Mammary epithelial cell (primary cell): ENCODE results near the gene DIP2A.

ENCODE experiments used
- EZH2 ChIP-seq: IDR thresholded peaks from 2 replicates; pipeline ENCODE4 v1.6.1; 2012; ENCODE audit warnings: low read length, inconsistent platforms, borderline replicate concordance
- TF ChIP-seq, protein P1 (sequence below), 2 donors: IDR thresholded peaks in 1 of 2; conservative IDR thresholded peaks in 1 of 2; 2 replicates each; pipeline ENCODE4 v1.5.1; 2011 to 2012; ENCODE audit warnings: inconsistent platforms in 2 of 2, low read length in 2 of 2, mild to moderate bottlenecking in 2 of 2, control low read depth in 1 of 2, low read depth in 1 of 2; ENCODE audit not compliant: insufficient read depth in 1 of 2; ENCODE audit errors: extremely low read depth in 1 of 2

DNA sequence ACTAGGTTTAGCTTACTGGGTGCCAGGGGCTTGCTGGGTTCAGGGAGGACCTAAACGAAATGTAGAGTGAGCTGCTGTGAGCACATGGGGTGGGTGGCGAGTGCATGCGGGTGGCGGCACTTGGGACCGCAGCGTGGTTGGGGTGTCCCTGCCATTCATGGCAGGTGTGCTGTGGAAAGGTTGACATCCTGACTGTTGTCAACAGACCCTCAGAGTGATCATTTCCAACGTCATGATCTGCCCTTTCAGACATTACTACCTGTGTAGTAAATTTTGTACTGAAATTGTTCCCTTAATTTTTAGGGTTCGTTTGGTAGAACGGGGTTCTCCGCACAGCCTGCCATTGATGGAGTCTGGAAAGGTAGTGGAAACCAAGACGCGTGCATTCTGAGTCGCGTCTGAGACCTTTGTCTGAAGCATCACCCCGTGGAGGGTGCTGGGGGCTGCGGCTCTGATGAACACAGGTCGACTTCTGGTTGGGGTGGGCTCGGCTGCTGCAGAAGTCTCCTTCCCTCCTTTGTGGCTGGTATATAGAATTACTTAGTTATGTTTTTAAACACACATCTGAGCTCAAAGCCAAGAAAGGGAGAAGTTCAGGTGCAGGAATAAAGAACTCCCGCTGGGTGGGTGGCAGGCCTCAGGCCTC, 102.9 kb downstream of the DIP2A start:
- TF ChIP-seq, protein P1, sequence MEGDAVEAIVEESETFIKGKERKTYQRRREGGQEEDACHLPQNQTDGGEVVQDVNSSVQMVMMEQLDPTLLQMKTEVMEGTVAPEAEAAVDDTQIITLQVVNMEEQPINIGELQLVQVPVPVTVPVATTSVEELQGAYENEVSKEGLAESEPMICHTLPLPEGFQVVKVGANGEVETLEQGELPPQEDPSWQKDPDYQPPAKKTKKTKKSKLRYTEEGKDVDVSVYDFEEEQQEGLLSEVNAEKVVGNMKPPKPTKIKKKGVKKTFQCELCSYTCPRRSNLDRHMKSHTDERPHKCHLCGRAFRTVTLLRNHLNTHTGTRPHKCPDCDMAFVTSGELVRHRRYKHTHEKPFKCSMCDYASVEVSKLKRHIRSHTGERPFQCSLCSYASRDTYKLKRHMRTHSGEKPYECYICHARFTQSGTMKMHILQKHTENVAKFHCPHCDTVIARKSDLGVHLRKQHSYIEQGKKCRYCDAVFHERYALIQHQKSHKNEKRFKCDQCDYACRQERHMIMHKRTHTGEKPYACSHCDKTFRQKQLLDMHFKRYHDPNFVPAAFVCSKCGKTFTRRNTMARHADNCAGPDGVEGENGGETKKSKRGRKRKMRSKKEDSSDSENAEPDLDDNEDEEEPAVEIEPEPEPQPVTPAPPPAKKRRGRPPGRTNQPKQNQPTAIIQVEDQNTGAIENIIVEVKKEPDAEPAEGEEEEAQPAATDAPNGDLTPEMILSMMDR (conservative IDR thresholded peaks at IDR 0.05 in 1 of 2, IDR thresholded peaks at IDR 0.05 in 1 of 2; ENCODE audit: extremely low read depth in 1 of 2, insufficient read depth in 1 of 2, low read depth in 1 of 2, low read length in 2 of 2) = no peak
- TF ChIP-seq EZH2 = no peak
